HUES6 (cell line): ENCODE results near the gene GNA14.

Source experiments
- H3K27ac ChIP-seq: 2 replicates; pipeline ENCODE4 v1.7.0; 2013; ENCODE audit warnings: low read depth, mild to moderate bottlenecking, low read length, inconsistent platforms
- H3K27me3 ChIP-seq: 2 replicates; pipeline ENCODE4 v1.6.1; 2013; ENCODE audit warnings: low read length; ENCODE audit not compliant: control insufficient read depth, insufficient read depth
- H3K36me3 ChIP-seq: 2 replicates; pipeline ENCODE4 v1.6.1; 2013; ENCODE audit warnings: low read length; ENCODE audit not compliant: control insufficient read depth, insufficient read depth
- H3K4me1 ChIP-seq: 2 replicates; pipeline ENCODE4 v1.6.1; 2013; ENCODE audit warnings: low read length; ENCODE audit not compliant: control insufficient read depth, insufficient read depth
- H3K4me3 ChIP-seq: 2 replicates; pipeline ENCODE4 v1.5.1; 2013; ENCODE audit warnings: low read depth, low read length
- H3K9ac ChIP-seq: one replicate; pipeline ENCODE4 v1.6.1; 2013; ENCODE audit warnings: mild to moderate bottlenecking, low read length
- H3K9me3 ChIP-seq: 2 replicates; pipeline ENCODE4 v1.6.1; 2013; ENCODE audit warnings: low read depth, low read length; ENCODE audit not compliant: control insufficient read depth, insufficient read depth

GNA14 gene

DNA sequence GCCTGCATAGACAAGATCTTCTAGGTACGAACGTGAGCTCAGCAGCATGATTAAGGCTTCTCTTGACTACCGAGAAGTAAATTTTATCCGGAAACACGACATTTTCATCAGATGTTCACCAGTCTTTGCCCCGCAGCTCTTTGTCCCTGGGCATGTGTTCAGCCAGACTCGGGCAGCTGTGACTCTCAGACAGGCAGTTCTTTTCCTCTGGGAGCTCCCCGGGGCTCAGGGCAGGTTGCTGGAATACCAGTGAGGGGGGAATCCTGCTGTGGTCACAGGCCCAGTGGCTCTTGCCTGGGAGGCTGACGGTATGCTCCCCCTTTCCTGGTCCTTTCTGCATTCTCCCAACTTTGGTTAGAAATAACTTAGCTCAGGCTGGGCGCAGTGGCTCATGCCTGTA is 186.1 kb downstream of the GNA14 start:
- H3K4me3 ChIP-seq: no peak overlapping the region
- no peaks in the 10 kb centered on the region for H3K36me3 ChIP-seq
- no peak overlapping the region for H3K9ac ChIP-seq
- no peak overlapping the region for H3K27ac ChIP-seq
- H3K4me1 ChIP-seq: peaks cover 45% of the 10 kb centered on the region
- no peaks in the 10 kb centered on the region for H3K27me3 ChIP-seq
- peaks cover 4% of the 10 kb centered on the region; the same call in 1 of the 2 replicates for H3K9me3 ChIP-seq

DNA sequence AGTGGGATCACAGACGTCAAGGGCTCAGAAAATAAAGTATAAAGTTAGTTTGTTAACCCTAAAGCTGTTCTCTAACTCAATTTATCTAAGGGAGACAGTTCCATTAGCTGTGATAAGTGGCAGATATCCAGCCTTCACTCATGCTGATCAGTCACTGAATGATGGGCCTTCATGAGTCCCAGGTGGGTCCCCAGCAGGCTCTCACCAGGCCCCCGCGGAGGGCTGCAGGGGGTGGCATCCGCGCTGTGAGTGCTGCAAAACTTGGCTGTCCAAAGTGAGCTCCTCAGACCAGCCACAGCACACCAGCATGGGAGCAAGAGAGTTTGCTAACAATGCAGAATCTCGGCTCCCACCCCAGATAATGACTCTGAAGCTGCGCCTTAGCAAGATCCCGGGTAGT is 187.2 kb downstream of the GNA14 start:
- no peak overlapping the region for H3K9ac ChIP-seq
- no peaks in the 10 kb centered on the region for H3K36me3 ChIP-seq
- H3K27me3 ChIP-seq: no peaks in the 10 kb centered on the region
- H3K4me3 ChIP-seq: no peak overlapping the region
- H3K27ac ChIP-seq: no peak overlapping the region
- peaks cover 4% of the 10 kb centered on the region; the same call in 1 of the 2 replicates for H3K9me3 ChIP-seq
- H3K4me1 ChIP-seq: peaks cover 43% of the 10 kb centered on the region

DNA sequence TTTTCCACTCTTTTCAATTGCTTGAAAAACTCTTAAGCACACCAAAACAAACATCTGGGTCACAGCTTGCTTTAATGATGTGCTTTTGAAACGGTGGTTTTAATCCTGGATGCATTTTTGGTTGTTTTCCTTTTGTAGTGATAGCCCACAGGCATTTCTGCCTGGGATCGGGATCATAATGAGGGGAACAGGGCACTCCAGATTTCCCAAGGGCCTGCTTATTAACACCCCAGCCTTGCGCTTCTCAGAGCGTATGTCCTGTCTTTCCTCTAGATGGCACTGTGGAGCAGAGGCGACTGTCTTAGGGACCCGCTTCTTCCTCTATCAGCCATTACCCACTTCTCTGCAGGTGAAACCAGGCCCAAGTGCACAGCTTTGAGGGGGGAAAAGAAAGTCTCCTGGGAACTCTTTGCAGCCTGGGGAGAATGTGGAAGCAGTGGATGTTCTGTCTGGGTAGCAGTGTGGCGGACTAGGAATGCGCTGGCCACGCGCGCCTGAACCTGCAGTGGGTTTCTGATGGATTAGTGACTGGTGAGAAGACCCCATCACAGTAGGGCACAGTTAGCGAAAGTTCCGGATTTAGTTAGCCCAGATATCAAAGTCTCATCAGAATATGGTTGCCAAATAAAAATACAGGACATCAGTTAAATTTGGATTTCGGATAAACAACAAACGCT is 190.1 kb downstream of the GNA14 start:
- Histone ChIP-seq H3K4me1 (peaks cover 39% of the 10 kb centered on the region), H3K9me3 (no peaks in the 10 kb centered on the region), H3K4me3 (no peak overlapping the region), H3K36me3 (no peaks in the 10 kb centered on the region), H3K9ac (no peak overlapping the region), H3K27me3 (no peaks in the 10 kb centered on the region), H3K27ac (no peak overlapping the region)

DNA sequence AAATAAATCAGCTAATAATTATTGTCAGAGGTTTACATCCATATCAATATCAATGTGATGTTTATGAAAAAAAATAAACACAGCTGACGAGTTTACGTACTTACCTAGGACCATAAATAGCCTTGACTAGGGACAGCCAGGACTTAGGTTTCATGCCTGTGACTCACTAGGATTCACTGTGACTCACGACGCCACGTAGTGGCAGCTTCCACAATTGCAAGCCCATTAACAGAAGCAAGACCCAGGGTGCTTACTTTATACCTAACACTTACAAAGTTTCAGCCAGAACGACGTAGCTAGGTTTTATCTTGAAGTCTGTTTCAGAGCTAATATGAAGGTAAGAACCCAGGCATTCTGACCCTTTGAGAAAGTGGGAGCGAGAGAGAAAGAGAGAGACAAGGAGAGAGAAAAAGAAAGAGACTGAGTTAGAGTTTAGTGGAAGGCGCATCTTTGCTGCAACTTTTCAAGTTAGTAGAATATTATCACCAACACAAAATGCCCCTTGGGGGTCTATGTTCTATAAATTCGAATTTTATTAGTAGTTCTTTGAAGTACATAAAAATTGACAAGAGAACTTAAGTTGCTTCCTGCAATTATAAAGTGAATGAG is 191.2 kb downstream of the GNA14 start:
- peaks cover 38% of the 10 kb centered on the region for H3K4me1 ChIP-seq
- no peaks in the 10 kb centered on the region for H3K36me3 ChIP-seq
- no peak overlapping the region for H3K27ac ChIP-seq
- no peak overlapping the region for H3K9ac ChIP-seq
- H3K4me3 ChIP-seq: no peak overlapping the region
- no peaks in the 10 kb centered on the region for H3K9me3 ChIP-seq
- no peaks in the 10 kb centered on the region for H3K27me3 ChIP-seq

DNA sequence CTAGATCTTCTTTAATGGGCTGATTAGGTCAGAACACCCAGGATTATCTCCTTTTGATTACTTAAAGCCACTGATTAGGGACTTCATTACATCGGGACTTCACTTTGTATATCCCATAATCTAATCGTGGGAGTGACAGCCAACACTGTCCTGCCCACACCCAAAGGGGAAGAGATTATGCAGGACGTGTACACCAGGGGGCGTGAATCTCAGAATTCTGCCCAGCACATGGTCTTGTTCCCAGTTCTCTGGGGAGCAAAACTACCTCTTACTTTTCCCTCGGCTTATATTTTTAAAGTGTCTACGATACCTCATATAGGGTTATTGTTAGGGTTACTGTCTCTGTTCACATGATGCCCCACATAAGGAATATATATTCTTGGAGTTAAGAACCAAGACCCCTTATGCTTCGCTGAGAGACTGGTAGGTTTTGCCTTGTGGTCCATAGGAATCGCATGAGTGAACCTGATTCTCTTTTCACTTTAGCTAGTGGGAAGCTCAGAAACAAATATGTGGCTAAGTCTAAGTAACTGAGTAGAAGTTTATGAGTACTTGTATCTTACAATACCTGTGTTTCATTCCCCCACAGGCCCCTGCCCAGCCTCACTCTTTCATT is 192.7 kb downstream of the GNA14 start:
- H3K4me1 ChIP-seq: peaks cover 23% of the 10 kb centered on the region
- no peaks in the 10 kb centered on the region for H3K27me3 ChIP-seq
- H3K4me3 ChIP-seq: no peak overlapping the region
- H3K9me3 ChIP-seq: peaks cover 5% of the 10 kb centered on the region; the same call in 1 of the 2 replicates
- no peak overlapping the region for H3K27ac ChIP-seq
- no peak overlapping the region for H3K9ac ChIP-seq
- no peaks in the 10 kb centered on the region for H3K36me3 ChIP-seq

DNA sequence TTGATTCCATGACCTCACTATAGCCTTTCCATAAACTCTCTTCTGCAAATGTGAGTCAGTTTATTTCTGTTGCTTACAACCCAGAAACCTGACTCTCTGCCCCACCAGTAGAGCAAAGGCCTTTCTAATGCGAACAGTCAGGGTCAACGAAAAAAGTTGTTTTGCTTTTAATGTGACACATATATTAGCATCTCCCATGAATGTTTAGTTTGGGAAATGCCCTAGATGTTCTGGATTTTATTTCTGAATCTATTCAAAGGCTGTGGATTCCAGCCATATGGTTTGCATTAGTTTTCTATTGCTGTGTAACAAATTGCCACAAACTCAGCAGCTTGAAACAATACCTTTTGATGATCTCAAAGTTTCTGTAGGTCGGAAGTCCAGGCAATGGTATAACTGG is 193.5 kb downstream of the GNA14 start:
- peaks cover 9% of the 10 kb centered on the region; the same call in 1 of the 2 replicates for H3K9me3 ChIP-seq
- no peak overlapping the region for H3K27ac ChIP-seq

DNA sequence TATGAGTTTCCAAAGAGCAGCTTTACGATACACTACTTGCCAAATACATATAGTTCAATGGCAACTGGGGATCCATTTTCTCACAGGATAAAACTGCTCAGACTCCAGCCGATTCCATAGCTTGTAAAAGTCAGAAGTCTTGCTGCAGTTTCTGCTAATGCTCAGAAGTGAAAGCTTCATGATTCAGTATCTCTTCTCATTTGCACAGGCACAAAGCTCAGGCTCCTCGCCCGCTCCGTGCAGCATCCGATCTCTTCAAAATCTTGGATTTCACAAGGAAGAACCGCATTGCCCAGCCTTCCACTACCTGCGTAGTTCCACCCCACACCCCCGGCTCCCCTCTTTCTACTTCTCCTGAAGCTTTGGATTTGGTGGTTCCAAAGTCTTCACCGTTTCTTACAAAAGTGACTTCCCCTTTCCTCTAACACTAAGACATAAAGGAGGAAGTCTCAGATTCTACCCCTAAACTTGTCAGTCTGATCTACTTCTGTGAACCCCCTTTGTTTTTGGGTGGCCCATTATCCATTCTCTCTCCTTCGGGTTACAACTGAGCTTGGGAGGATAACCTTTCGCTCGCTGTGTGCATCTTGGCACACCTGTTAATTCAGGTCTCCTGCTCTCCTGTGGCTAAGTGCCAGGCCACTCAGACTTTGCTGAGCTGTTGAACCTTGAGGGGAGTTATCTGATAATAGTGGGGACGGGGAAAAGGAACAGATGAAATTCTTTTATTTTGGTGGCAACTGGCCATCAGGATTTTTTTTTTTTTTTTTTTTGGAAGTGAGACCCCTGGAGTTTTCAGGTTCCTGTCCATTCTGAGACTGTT is 194.1 kb downstream of the GNA14 start:
- Histone ChIP-seq H3K4me1 (peaks cover 22% of the 10 kb centered on the region), H3K9ac (no peak overlapping the region), H3K9me3 (peaks cover 9% of the 10 kb centered on the region; the same call in 1 of the 2 replicates), H3K4me3 (no peak overlapping the region), H3K36me3 (no peaks in the 10 kb centered on the region), H3K27me3 (no peaks in the 10 kb centered on the region), H3K27ac (no peak overlapping the region)

More for the DNA sequence above, 193.5 kb downstream of the GNA14 start:
- no peaks in the 10 kb centered on the region for H3K36me3 ChIP-seq
- H3K4me3 ChIP-seq: no peak overlapping the region
- H3K9ac ChIP-seq: no peak overlapping the region
- peaks cover 22% of the 10 kb centered on the region for H3K4me1 ChIP-seq
- no peaks in the 10 kb centered on the region for H3K27me3 ChIP-seq

DNA sequence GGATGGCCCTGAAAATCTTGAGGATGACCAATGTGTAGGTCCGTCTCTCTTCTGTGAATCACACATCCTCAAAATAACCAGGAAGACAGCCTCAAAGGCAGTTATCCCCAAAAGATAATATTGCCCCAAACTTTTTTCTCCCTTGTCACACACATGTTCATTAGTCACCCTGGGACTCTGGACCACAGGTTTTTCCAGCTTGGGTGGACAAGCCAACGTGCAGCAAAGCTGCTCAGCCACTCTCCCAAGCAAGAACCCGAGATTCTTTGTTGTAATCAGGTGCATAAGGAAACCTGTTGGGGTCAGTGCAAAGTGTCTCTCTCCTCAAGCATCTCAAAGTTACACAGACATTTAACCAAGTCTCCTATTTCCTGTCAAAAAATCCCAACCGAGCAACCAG is 196.6 kb downstream of the GNA14 start:
- H3K9me3 ChIP-seq: peaks cover 17% of the 10 kb centered on the region; the same call in 1 of the 2 replicates
- no peaks in the 10 kb centered on the region for H3K27me3 ChIP-seq
- H3K9ac ChIP-seq: no peak overlapping the region
- no peaks in the 10 kb centered on the region for H3K36me3 ChIP-seq
- H3K4me3 ChIP-seq: no peak overlapping the region
- peaks cover 5% of the 10 kb centered on the region; the same call in 1 of the 2 replicates for H3K4me1 ChIP-seq
- no peak overlapping the region for H3K27ac ChIP-seq

DNA sequence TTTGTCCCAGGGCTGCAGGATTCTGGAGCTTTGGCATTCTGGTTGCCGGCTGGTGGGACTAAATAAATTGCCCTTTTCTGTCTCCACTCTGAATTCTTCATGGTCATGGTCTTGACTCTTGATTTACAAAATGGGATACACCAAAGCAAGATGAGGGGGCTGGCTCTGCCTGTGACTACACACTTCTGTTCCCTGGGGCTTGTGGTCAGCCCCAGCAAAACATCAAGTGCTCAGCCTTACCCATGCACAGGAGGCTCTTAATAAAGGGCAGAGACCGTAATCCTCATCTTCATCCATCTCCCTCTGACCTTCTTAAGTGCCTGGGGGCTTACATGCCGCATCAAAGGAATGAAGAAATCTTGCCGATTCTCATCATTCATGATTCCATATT is 198.0 kb downstream of the GNA14 start:
- Histone ChIP-seq H3K27ac (no peak overlapping the region), H3K9me3 (peaks cover 17% of the 10 kb centered on the region; the same call in 1 of the 2 replicates), H3K9ac (no peak overlapping the region), H3K4me1 (no peaks in the 10 kb centered on the region), H3K27me3 (no peaks in the 10 kb centered on the region), H3K4me3 (no peak overlapping the region), H3K36me3 (no peaks in the 10 kb centered on the region)

GRCh38 chr9:77449240-77450084 is 198.7 kb downstream of the GNA14 start:
- Histone ChIP-seq H3K4me1 (no peaks in the 10 kb centered on the region), H3K27ac (no peak overlapping the region), H3K27me3 (no peaks in the 10 kb centered on the region), H3K36me3 (no peaks in the 10 kb centered on the region), H3K9me3 (peaks cover 17% of the 10 kb centered on the region; the same call in 1 of the 2 replicates), H3K4me3 (no peak overlapping the region), H3K9ac (no peak overlapping the region)
